HL-60/S4 (cell line): ENCODE results near the gene ATP2A3.

Experiments
- in situ Hi-C: fragments of 300-500 bp; cut with MboI; formaldehyde crosslinking; loops from 2 replicates; pipeline ENCODE4 v1.14.3; 2022; ENCODE audit warnings: low sequenced_read_pairs

The ATP2A3 gene

DNA sequence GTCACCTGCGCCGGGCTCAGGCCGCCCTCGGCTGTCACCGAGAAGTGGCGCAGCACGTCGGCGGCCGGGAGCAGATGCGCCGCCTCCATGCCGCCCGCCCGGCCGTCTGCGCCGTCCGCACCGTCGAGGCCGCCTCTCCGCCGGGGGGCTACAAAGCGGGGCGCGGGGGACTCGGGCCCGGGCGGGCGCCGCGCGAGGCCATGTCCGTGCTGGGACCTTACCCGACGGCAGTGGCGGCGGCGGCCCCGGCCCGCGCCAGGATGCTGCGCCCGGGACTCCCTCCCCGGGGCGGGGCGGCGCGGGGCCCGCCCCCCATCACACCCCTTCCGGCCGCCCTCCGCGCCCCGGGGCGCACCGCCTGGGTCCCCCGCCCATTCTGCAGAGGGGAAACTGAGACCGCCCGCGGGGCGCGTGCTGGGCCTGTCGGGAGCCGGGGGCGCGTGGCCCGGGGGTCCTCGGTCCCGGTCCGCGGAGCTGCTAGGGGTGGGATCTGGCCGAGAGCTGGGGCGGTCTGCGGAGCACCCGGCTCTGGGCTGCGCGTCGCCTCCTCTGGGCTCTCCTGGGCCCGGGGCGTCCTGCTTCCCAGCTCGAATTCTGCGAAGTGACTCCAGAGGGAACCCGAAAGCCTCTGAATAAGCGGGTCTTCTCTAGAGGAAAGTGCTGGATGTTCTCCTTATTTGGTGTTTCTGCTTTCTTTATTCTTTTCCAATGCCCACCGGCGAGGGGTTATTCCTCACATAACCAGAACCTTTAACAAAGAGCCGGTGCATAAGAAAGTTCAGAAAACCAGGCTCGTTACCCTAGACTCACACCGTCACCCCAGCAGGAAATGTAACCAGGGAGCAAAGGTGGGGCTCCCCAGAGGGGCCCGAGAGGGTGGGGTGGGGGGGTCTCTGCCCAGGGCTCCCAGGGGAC lies at the start of gene ATP2A3:
Gene ATP2A3 (minus strand): TSS at position 235 of the 915 bp plus-strand sequence. CDS start 146 bp downstream, at position 89.
- in situ Hi-C loops, result no loop called here

DNA sequence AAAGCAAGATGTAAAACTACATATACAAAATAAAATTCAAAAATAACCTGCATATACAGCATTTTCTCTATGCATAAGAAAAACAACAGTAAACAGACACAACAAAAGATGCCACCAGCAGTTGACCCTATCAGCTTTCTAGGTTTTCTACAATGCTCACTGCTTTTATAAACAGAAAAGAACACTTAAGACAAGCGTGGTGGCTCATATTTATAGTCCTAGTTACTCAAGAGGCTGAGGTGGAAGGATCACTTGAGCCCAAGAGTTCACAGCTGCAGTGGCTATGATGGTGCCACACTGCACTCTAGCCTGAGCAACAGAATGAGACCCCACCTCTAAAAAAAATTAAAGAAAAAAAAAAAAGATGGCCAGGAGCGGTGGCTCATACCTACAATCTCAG lies 46.5 kb upstream of the ATP2A3 start:
- in situ Hi-C loops, result no loop called here

- in situ Hi-C loops, result no loop called here
Measured at GRCh38 chr17:4009186-4009785, 45.0 kb upstream of the ATP2A3 start.

DNA sequence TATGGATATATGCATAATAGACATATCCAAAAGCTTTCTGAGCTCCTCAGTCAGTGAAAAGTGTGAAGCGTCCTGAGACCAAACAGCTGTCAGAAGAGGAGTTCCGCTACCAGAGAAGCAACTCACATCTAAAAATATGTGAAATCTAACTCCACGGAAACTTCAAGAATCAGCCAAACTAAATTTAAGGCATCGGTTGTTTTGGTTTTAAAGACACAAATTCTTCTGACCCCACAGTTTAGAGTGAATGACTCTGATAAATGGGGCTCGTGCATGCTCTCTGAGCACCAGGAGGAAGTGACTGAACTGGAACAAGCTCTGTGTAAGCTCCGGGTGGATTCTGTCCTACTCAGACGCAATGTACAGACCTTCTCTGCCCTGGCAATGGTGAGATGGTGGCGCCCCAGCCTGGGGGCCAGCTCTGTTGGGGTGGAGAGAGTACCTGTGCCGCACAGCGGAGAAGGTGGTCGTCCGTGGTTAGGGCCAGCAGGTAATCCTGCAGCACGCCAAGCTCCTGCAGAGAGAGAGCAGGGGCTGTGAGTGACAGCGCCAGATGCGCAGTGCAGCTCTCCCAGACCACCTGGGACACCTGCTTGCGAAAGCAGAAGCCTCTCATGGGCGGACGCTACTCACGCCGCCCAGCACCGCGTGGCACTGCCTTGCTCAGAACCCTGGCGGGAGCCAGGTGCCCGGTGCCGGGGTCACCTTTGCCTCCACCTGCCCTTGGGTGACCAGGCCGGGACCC lies 44.4 kb upstream of the ATP2A3 start:
- in situ Hi-C loops, result no loop called here

DNA sequence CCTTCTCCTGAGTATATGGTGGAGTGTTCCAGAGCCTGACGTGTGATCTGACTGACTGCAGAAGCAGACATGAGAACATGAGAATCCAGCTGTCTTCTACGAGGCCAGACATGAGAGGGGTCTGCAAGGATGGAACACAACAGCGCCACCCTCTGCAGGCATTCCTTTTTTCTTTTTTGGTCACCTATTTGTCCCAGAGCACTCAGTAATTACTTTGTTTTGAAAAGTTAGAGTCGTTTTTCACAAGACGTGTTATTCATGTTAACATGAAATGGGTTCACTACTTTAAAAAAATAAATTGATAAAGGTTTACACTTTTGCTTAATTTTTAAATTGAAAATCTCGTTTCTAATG lies 43.8 kb upstream of the ATP2A3 start:
- in situ Hi-C loops, result no loop called here

DNA sequence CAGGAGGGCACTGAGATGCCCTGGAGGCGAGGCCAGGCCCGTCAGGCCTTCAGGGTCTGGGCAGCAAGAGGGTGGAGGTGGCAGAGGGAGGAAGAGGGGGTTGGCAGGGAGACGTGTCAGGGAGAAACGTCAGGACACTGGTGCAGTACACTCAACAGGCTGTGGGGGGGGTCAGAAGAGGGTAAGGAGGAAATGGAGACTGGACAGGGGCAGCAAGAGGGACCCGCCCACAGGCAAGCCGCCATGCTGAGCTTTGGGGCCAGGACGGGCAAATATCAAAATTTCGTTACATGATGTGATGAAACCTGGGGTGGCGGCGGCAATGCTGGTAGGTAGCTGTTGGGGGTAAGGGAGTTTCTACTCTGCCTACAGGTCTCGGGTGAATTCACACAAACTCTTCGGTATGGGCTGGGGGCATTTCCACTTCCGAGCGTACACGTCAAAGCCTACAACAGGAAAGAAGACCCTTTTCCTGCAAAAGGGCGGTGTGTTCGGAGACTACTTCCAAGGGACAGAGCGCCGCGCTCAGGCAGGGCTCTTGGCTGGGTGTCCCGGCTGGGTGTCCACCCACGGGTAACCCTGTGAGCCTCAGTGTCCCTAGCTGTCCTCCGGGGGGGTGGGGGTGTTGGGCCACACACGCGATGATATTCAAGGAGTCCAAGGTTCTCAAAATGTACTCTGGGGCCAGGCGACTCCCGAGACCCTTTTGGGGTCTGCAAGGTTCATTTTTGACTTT lies 43.3 kb upstream of the ATP2A3 start:
- in situ Hi-C loops, result no loop called here

DNA sequence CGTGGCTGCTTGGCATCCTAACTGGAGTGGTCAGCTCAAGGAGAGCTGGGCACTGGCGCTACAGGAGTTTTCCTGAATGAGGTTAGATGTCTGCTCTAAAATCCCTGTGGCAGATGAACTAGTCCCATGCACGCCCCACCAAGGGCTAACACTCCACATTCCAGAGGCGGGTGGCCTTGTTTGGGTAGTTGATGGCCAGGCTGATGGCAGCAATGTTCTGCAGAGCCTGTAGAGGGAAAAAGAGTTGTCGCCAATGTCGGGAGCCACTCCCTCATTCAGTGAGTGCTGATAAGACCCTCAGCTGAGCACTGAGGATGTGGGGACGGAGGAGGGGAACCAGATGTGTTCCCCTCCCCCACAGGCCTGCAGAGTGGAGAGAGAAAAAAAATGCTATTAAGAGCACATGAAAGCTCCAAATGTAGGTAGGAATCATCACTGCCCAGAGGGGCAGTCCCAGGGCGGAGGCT lies 42.5 kb upstream of the ATP2A3 start:
- in situ Hi-C loops, result no loop called here

- in situ Hi-C loops, result no loop called here
Measured at GRCh38 chr17:4006165-4006589, 41.9 kb upstream of the ATP2A3 start.

DNA sequence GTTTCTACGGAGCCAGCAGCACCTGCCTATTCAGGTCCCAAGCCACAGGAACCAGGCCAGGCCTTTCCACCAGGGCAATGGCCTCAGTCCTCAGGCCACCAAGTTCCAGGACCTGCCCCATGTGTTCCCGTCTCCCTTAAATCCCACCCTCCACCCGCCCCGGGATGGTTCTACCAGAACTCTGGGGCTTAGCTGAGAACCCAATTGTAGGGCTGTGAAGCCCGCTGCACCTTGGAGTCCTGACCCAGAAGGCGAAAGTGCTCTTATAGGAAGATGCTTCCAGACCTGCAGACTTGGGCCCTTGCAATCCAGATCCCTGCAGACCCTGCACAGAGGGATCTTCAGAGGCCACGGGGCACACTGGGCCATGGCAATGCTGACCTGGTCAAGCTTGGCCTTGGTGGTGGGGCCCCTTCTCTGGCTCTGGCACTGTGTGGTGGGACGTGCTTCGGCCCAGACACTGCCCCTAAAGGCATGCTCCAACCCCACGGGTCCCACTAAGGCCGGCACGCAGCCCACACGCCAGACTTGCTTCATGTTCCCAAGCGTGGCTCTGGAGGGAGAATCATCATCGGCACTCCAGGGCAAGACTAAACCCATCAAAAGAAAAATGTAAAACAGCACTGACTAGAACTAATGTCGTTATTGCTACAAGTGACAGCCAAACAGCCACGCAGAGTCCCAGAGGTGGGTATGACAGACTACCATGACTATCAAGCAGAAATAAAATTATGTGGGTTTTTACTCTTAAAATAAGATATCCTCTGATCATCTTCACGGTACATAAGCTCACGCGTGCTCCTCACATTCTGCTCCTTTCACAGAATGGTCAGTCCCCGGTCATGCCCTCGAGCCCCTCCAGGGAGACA lies 41.3 kb upstream of the ATP2A3 start:
- in situ Hi-C loops, result no loop called here

GRCh38 chr17:4004517-4005295 lies 40.5 kb upstream of the ATP2A3 start:
- in situ Hi-C loops, result no loop called here

DNA sequence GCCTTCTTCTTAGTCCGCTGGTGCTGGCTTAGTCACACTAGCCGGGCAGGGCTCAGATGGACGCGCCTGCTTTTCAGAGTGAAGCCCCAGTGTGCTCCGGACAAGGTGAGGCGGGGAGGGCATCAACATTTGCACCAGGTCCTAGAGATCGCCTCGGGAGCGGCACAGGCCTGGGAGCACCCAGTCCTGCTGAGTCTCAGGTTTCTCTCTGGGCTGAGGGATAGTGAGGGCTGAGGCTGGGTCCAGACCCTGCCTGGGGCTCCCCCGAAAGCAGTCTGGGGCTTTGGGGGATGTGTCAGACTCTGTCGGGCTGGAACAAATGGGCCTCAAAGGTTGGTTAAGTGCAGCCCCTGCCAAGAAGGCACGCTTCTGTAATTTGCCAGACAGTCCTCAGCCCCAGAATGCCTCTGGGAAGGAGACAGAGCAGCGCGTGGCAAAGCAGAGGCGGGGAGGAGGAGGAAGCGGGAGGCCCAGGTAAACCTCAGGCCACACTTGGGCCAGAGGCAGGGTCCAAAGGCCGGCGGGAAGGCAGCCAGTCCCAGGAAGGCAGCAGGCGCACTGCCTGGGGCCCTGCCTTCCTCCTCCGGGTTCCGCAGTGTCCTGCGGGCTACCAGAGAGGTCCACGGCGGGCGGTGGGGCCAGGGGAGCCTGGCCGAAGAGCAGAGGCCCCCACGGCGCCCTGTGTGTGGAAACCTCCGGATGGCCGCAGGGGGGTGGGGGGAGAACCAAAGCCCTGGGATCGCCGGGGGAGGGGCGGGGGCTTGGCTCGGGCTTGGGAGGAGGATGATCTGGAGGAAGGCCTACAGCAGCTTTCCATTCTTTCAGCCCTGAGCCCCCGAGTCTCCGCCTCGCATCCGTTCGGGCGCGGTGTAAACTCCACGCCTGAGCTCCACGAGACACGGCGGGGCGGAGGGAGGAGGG lies 39.5 kb upstream of the ATP2A3 start:
- in situ Hi-C loops, result no loop called here

GRCh38 chr17:4003131-4003500 lies 38.9 kb upstream of the ATP2A3 start:
- in situ Hi-C loops, result no loop called here

DNA sequence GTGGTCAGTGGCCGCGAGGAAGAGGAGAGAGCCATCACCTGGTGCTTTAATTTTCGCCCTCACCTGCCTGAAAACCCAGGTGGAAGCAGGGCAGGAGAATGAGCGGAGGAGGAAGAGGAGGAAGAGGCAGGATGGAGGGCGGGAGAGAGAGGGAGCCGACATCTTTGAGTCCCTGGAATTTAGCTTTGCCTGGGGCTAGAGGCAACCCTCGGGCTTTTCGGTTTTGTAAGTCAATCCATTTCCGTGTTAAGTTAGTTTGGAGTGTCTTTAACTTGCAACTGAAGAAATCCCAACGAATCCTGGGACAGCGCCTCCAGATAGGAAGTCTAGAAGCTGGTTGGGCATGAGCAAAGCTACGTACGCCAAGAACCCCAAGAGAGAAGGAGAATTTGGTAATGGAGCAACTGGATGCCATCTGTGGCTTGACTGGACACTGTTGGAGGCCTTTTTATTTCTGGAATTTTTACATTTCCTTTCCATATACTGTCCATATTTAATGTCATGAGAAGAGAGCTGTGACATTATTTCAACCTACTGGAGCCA lies 36.9 kb upstream of the ATP2A3 start:
- in situ Hi-C loops, result no loop called here

- in situ Hi-C loops, result no loop called here
Measured at GRCh38 chr17:3998436-3998835, 34.2 kb upstream of the ATP2A3 start.

DNA sequence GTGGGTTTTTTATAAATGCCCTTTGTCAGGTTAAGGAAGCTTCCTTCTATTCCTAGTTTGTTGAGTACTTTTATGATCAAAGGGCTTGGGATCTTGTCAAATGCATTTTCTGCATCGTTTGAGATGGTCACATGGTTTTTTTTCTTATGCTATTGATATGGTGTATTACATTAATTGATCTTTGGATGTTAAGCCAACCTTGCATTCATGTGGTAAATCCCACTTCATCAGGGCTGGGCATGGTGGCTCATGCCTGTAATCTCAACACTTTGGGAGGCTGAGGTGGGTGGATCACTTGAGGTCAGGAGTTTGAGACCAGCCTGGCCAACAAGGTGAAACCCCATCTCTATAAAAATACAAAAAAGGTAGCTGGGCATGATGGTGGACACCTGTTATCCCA lies 30.8 kb upstream of the ATP2A3 start:
- in situ Hi-C loops, result no loop called here

DNA sequence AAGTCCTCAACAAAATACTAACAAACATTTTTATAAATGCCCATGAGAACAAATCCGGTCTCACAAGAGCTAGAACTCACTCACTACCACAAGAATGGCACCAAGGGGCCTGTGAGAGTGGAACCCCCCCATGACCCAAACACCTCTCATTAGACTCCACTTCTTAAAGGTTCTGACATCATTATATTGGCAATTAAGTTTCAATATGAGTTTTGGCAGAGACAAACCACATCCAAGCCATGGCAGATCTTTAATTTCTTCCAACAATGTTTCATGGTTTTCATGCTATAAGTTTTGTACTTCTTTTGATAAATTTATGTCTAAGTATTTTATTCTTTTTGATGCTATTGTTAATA lies 30.0 kb upstream of the ATP2A3 start:
- in situ Hi-C loops, result no loop called here

- in situ Hi-C loops, result no loop called here
Measured at GRCh38 chr17:3993493-3994220, 29.4 kb upstream of the ATP2A3 start.
